ENCODE data around the gene SULT1A1. TPM values are rescaled to one million over a fixed set of nuclear protein-coding genes. Genes with fewer than 3 reads are reported as not detected.

The SULT1A1 gene
- total and polyA plus RNA-seq, 2 of the 13 experiments (the other 11 are each of a cell fraction or from before 2014, with no cell fraction given), result 114 to 147 TPM

GRCh38 chr16:28617874-28618273 is 8.0 kb upstream of the SULT1A1 start (continued):
- TF ChIP-seq FOXJ3 (CRISPR knock-in tag; IDR thresholded peaks at IDR 0.05; ENCODE audit: borderline replicate concordance) (0 out of 2 replicates have a peak, but pooled peaks have one; percentile 43), ZNF713 (CRISPR knock-in tag; IDR thresholded peaks at IDR 0.05) (no peak), NFE2L1 (CRISPR knock-in tag; IDR thresholded peaks at IDR 0.05; ENCODE audit: borderline replicate concordance) (no peak), ZNF292 (CRISPR knock-in tag; IDR thresholded peaks at IDR 0.05; ENCODE audit: borderline replicate concordance, low read depth) (no peak), HIVEP1 (CRISPR knock-in tag; IDR thresholded peaks at IDR 0.05) (no peak), ZBTB46 (CRISPR knock-in tag; IDR thresholded peaks at IDR 0.05; ENCODE audit: borderline replicate concordance) (no peak), ZNF614 (CRISPR knock-in tag; IDR thresholded peaks at IDR 0.05; ENCODE audit: borderline replicate concordance) (no peak), ZNF256 (CRISPR knock-in tag; conservative IDR thresholded peaks at IDR 0.05) (no peak), MLX (CRISPR knock-in tag; IDR thresholded peaks at IDR 0.05) (no peak), GZF1 (CRISPR knock-in tag; IDR thresholded peaks at IDR 0.05) (no peak), PBX3 (CRISPR knock-in tag; IDR thresholded peaks at IDR 0.05; ENCODE audit: borderline replicate concordance) (no peak), CBX1 (IDR thresholded peaks at IDR 0.05; ENCODE audit: low read depth) (no peak), IKZF1 (IDR thresholded peaks at IDR 0.05) (no peak), ARID5B (CRISPR knock-in tag; IDR thresholded peaks at IDR 0.05) (peak; percentile 63), GABPB1 (CRISPR knock-in tag; IDR thresholded peaks at IDR 0.05) (no peak)
- TF ChIP-seq, protein P1, sequence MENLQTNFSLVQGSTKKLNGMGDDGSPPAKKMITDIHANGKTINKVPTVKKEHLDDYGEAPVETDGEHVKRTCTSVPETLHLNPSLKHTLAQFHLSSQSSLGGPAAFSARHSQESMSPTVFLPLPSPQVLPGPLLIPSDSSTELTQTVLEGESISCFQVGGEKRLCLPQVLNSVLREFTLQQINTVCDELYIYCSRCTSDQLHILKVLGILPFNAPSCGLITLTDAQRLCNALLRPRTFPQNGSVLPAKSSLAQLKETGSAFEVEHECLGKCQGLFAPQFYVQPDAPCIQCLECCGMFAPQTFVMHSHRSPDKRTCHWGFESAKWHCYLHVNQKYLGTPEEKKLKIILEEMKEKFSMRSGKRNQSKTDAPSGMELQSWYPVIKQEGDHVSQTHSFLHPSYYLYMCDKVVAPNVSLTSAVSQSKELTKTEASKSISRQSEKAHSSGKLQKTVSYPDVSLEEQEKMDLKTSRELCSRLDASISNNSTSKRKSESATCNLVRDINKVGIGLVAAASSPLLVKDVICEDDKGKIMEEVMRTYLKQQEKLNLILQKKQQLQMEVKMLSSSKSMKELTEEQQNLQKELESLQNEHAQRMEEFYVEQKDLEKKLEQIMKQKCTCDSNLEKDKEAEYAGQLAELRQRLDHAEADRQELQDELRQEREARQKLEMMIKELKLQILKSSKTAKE (CRISPR knock-in tag; IDR thresholded peaks at IDR 0.05; ENCODE audit: borderline replicate concordance), result no peak
- TF ChIP-seq, protein P2, sequence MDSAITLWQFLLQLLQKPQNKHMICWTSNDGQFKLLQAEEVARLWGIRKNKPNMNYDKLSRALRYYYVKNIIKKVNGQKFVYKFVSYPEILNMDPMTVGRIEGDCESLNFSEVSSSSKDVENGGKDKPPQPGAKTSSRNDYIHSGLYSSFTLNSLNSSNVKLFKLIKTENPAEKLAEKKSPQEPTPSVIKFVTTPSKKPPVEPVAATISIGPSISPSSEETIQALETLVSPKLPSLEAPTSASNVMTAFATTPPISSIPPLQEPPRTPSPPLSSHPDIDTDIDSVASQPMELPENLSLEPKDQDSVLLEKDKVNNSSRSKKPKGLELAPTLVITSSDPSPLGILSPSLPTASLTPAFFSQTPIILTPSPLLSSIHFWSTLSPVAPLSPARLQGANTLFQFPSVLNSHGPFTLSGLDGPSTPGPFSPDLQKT (CRISPR knock-in tag; IDR thresholded peaks at IDR 0.05; ENCODE audit: borderline replicate concordance), result no peak
